Diencephalon (tissue), 1 donor: ENCODE results near the gene PIEZO2. TPM values are rescaled to one million over a fixed set of nuclear protein-coding genes. Genes with fewer than 3 reads are reported as not detected.

Experiments used
- small RNA-seq: library from RNA; depleted of rRNA; stranded (forward); fragments of <200 nt; gene quantifications from one replicate; pipeline ENCODE3, GENCODE V24; 2014
- total RNA-seq: library from RNA; depleted of rRNA; stranded (reverse); fragments of >200 nt; gene quantifications from one replicate; pipeline ENCODE4 v1.2.3, GENCODE V29; 2014

Gene PIEZO2
- 3.2 TPM for total RNA-seq

GRCh38 chr18:11149441-11150270, at the start of gene PIEZO2:
PIEZO2 (minus strand) TSS chr18:11149569; CDS start chr18:11148588, 981 bp downstream.

Small RNA genes lying within 50 kb of the gene (small RNA-seq; reads per million reads assigned to genes)
- not detected for gene AP001180.3
- not detected for gene AP001180.5
- gene MIR6788: not detected
